Right atrium auricular region (tissue), 2 donors: ENCODE data around the gene POM121L2. TPM values are rescaled to one million over a fixed set of nuclear protein-coding genes. Genes with fewer than 3 reads are reported as not detected.

Experiments used
- DNase-seq: peaks from one replicate; pipeline ENCODE4 v3.0.0-alpha.2; 2019; ENCODE audit warnings: low spot score
- H3K27ac ChIP-seq, 2 donors: fragments of 200-600 bp; sonication (generic); 1 replicate in 1 of 2; 2 replicates in 1 of 2; pipeline ENCODE4 v1.5.1; 2016 to 2019
- H3K27me3 ChIP-seq, 2 donors: fragments of 200-600 bp; sonication (generic); one replicate each; pipeline versions ENCODE4 v1.5.1 to v1.6.0; 2017 to 2019
- H3K36me3 ChIP-seq: fragments of 200-600 bp; sonication (generic); one replicate; pipeline ENCODE4 v1.5.1; 2016
- H3K4me1 ChIP-seq, 2 donors: fragments of 200-600 bp; sonication (generic); one replicate each; pipeline versions ENCODE4 v1.5.1 to v1.6.0; 2017 to 2019
- H3K4me3 ChIP-seq, 2 donors: fragments of 200-600 bp; sonication (generic); 1 replicate in 1 of 2; 2 replicates in 1 of 2; pipeline ENCODE4 v1.5.1; 2017 to 2019; ENCODE audit warnings: mild to moderate bottlenecking in 1 of 2, moderate library complexity in 1 of 2
- H3K9me3 ChIP-seq, 2 donors: fragments of 200-600 bp; sonication (generic); one replicate each; pipeline ENCODE4 v1.5.1; 2019
- CTCF ChIP-seq, 2 donors: fragments of 200-600 bp; sonication (generic); IDR thresholded peaks; one replicate each; pipeline ENCODE4 v1.5.1; 2019; ENCODE audit warnings: antibody characterized with exemption in 2 of 2
- total RNA-seq, 2 donors: library from RNA; depleted of rRNA; stranded (reverse); fragments of >200 nt; gene quantifications; one replicate each; pipeline ENCODE4 v1.1.0, GENCODE V29; 2016

Gene POM121L2
- total RNA-seq, 2 donors from 2014 or later: not detected

- no peaks in the 10 kb centered on the region for H3K4me1 ChIP-seq
- H3K9me3 ChIP-seq: no peaks in the 10 kb centered on the region
- H3K27me3 ChIP-seq: no peaks in the 10 kb centered on the region
- H3K36me3 ChIP-seq: no peaks in the 10 kb centered on the region
- TF ChIP-seq CTCF (IDR thresholded peaks at IDR 0.05): no peak
- DNase-seq: no peak
- H3K4me3 ChIP-seq: no peak overlapping the region
- no peak overlapping the region for H3K27ac ChIP-seq
Measured at GRCh38 chr6:27318973-27319372, 6.9 kb upstream of the POM121L2 start.

GRCh38 chr6:27314046-27314445 lies 2.0 kb upstream of the POM121L2 start:
- Histone ChIP-seq H3K27me3 (peaks cover 9% of the 10 kb centered on the region in 2 donors), H3K27ac (no peak overlapping the region), H3K4me3 (no peak overlapping the region), H3K9me3 (no peaks in the 10 kb centered on the region), H3K4me1 (peaks cover 0 to 12% of the 10 kb centered on the region in 2 donors), H3K36me3 (no peaks in the 10 kb centered on the region)
- no peak for DNase-seq
- TF ChIP-seq CTCF (IDR thresholded peaks at IDR 0.05): no peak

GRCh38 chr6:27312950-27313271 lies 838 bp upstream of the POM121L2 start:
- no peak for DNase-seq
- TF ChIP-seq CTCF (IDR thresholded peaks at IDR 0.05): no peak
- Histone ChIP-seq H3K27me3 (peaks cover 9% of the 10 kb centered on the region in 2 donors), H3K4me1 (peaks cover 0 to 12% of the 10 kb centered on the region in 2 donors), H3K4me3 (peak overlapping the region in 1 of 2 donors; percentile 44), H3K9me3 (no peaks in the 10 kb centered on the region), H3K36me3 (no peaks in the 10 kb centered on the region), H3K27ac (no peak overlapping the region)

- Histone ChIP-seq H3K36me3 (no peaks in the 10 kb centered on the region), H3K9me3 (no peaks in the 10 kb centered on the region), H3K4me3 (peak overlapping the region; percentile 28 to 44), H3K27ac (no peak overlapping the region), H3K27me3 (peaks cover 9% of the 10 kb centered on the region in 2 donors), H3K4me1 (peaks cover 0 to 12% of the 10 kb centered on the region in 2 donors)
- DNase-seq: no peak
- no peak for TF ChIP-seq CTCF (IDR thresholded peaks at IDR 0.05)
Measured at GRCh38 chr6:27311806-27312145, 297 bp downstream of the POM121L2 start.

GRCh38 chr6:27303613-27304272 lies 8.3 kb downstream of the POM121L2 start:
- Histone ChIP-seq H3K4me3 (no peak overlapping the region), H3K4me1 (no peaks in the 10 kb centered on the region), H3K9me3 (peaks cover 0 to 14% of the 10 kb centered on the region in 2 donors), H3K27me3 (peaks cover 4 to 8% of the 10 kb centered on the region in 2 donors), H3K36me3 (no peaks in the 10 kb centered on the region), H3K27ac (no peak overlapping the region)
- DNase-seq: no peak
- TF ChIP-seq CTCF (IDR thresholded peaks at IDR 0.05): no peak
